GM19351 (cell line): ENCODE results near the gene SMC5.

Source experiments
- ATAC-seq: cut with Tn5 transposase; IDR thresholded peaks from one replicate; pipeline ENCODE4 v1.9.1; 2021; ENCODE audit warnings: mild to moderate bottlenecking, moderate library complexity; ENCODE audit not compliant: unreplicated experiment

SMC5 gene

DNA sequence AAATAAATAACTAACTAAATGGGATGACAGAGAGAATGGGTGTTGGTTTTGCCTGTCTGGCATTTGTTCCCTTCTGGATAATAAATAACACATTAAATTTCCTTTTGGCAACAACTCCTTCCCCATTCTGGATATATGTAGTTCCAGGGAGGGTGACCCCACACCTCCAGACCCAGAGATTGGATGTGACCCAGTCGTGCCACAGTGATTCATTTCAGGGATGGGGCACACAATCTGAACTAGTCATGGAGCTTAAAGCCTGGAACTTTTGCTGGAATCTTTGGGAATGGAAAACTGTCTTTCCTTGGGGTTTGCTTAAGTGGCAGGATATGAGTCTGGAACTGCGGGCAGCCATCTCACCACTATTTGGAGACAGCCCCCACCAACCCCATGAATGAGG lies 144.4 kb downstream of the SMC5 start:
- ATAC-seq: no peak

DNA sequence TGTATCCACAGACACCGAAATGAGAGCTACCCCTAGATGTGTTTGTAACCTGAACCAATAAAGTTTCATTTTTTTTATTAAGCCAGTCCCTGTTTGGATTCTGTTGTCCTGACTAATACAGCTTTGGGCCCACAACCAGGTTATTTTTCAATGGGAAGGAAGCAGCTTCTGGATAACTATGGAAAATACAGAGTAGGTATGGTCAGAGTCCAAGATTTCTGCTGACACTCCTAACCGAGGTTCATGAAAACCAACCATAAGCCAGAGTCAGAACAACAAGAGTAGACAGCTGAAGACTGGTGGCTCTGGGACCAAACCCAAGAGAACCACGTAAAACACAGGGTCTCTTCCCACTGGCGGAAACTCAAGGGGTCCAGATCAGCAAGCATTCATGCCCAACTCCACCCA lies 144.8 kb downstream of the SMC5 start:
- no peak for ATAC-seq

DNA sequence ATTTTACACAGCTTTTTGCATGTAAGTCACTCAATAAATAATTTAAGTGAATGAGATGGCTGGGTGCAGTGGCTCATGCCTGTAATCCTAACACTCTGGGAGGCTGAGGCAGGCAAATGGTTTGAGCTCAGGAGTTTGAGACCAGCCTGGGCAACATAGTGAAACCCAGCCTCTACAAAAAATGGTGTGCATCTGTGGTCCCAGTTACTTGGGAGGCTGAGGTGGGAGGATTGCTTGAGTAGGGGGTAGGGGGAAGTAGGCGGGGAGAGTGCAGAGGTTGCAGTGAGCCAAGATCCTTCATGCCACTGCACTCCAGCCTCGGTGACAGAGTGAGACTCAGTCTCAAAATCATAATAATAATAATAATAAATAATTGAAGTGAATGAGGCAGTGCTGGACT lies 145.5 kb downstream of the SMC5 start:
- ATAC-seq: no peak
